CD4-positive, alpha-beta T cell treated with Interleukin-1 beta for 1 hour (primary cell): ENCODE data around the gene MFAP2.

Experiments used
- DNase-seq, 2 donors: peaks; one replicate each; pipeline ENCODE4 v3.0.0-alpha.2; 2020 to 2022

The MFAP2 gene

DNA sequence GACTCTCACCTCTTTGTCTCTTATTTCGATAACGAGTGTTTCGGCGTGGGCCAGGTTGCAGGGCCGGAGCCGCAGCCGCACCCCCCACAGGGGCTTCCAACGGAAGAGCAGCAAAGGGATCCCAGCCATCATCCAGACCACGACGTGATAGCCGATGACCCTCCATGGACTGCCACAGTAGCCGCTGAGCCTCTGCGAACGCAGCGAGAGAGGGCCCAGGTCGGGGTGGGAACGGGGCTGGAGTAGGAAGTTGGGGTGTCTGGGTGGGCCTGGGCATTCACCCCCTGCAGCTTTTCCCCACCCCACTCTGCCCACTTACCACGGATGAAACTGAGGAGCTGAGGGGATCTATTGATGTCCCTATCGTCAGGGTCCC, 24.9 kb upstream of the MFAP2 start:
- DNase-seq: no peak

DNA sequence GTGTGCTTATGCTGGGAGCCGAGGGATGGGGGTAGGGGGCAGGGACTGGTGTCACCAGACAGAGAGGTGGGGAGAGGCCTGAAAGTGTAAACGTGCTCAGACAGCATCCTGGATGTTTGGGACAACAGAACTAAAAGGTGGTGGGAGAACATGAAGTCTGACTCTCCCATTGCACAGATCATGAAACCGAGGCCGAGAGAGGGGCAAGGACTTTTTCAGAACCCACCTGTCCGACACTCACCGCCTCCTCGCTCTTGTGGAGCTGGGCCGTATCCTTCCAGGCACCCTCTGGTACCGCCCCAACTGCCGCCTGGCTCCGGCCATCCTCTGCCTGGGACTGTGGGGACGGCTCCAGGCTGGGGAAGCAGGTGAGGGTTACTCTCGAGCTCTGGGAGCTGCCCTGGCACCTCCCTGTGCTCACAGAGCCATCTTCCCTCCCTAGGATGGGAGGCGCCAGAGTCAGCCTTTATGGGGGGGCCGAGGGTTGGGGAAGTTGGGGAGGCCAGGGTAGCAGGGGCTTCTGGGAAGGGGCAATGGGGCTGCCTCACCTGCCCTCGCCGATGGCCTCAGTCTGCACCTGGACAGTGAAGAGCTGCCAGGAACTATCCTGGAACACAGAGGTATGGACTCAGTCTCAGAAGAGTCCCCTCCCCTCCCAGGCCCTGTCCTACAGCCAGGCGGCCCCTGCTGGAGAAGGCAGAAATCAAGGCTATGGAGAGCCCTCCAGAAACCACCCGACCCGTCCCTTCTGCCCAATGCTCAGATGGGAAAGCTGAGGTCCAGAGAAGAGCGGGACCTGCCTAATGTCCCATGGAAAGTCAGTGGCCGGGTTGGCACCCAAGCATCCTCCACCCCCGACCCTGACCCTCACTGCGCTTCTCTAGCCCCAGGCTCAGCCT, 24.3 kb upstream of the MFAP2 start:
- DNase-seq: no peak

GRCh38 chr1:17002524-17002902, 22.1 kb upstream of the MFAP2 start:
- no peak for DNase-seq

- DNase-seq: no peak
Measured at GRCh38 chr1:17001760-17002523, 21.5 kb upstream of the MFAP2 start.

- no peak for DNase-seq
Measured at GRCh38 chr1:16999863-17000262, 19.4 kb upstream of the MFAP2 start.

DNA sequence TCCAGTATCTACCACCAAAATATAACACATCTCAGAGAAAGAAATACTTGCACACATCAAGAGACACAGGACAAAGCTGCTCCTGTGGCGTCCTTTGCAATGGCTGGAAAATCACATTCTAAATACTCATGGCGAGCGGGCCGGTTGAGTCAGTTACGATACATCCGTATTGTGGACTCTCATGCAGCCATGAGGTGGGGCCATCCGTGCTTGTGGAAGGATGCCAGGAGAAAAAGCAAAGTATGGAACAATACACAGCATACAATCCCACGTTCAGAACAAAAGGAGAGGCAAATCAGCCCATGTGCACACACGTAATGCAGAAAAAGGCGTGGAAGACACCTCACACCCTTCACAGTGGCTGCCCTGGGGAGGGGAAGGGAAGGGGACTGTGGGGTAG, 18.2 kb upstream of the MFAP2 start:
- no peak for DNase-seq

GRCh38 chr1:16996845-16997244, 16.4 kb upstream of the MFAP2 start:
- DNase-seq: no peak

DNA sequence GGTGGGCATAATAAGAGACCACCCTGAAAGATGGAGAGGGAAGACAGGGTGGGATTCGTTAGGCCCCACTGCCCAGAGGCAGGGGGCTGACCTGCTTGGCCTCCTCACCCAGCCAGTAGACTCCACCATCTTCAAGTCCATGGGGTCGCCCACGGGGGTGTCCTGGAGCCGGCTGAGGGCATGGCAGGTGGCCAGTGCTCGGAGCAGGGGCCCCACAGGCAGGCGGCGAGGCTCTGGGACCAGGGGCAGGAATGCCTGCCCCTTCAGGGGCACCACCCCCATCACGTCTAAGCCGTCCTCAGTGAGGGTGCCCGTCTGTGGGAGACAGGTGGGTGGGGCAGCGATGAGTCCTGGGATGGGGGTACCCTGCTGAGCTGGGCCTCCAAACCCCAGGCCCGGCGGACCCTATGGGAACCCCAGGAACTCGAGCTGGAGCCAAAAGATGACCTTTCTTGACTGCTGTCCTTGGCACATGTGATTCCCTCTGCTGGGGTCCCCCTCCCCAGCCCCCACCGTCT, 13.2 kb upstream of the MFAP2 start:
- no peak for DNase-seq

GRCh38 chr1:16992675-16993074, 12.3 kb upstream of the MFAP2 start:
- no peak for DNase-seq

DNA sequence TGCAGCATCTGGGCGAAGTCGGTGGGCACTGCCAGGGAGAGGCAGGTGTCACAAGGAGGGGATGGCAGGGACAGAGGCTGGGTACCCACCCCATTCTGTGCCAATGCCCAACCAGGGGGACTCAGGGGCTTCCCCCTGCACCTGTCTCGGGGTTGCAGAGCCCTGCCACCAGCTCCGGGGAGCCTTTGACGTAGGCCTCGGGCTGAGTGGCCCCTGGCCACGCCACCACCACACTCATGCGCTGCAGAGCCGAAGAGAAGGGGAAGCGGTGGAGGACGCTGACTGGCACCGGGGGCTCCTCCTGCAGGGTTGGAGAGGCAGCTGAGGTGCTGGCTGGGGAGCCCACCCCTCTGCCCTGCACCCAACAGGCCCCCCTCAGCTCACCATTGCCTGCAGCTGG, 11.7 kb upstream of the MFAP2 start:
- DNase-seq: no peak

DNA sequence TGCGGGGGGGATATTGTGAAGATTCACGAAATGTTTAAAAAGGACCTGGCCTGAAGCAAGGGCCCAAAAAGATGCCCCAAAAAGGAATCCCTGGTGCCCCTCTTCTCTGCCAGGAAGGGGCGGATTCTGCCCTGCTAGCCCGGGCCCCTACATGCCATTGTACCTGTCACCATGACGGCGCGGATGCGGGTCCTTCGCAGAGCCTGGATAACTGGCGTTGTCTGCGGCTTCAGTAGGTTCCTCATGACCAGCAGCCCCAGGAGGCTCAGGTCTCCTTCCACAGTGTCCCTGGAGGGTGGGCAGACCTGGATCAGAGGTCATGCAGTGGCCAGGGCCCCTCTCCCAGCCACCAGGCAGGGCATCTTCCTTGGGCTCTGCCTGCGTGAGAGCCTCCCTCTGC, 11.2 kb upstream of the MFAP2 start:
- no peak for DNase-seq

DNA sequence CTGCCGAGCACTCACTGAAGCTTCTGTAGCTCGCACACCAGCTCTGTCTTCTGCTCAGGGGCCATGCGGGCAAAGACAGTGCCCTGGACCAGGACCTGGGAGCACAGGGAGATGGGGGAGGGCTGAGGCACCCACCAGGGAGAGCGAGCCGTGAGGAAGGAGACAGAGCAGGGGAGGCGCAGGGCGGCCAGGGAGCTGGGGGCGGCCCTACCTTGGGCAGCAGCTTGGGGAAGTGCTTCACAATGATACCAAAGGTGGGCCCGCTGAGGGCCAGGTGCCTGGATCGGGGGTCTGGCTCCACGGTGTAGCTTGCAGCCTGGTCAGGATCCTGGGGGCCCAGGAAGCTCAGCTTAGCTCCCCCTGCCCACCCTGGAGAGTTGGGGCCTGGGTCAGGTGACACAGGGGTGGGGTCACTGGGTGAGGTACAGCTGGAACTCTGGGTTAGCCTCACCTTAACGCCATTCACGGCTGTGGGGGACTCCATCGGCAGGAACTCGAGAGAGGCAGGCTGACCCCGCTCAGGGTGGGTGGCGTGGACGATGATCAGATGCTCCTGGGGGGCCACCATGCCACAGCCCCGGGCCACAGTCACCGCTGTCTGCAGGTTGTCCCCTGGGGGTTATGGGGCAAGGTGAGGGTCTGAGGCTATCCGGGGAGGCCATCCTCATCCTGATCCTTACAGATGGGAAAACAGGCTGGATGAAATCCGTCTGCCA, 9.4 kb upstream of the MFAP2 start:
- no peak for DNase-seq

- no peak for DNase-seq
Measured at GRCh38 chr1:16988210-16988609, 7.8 kb upstream of the MFAP2 start.

DNA sequence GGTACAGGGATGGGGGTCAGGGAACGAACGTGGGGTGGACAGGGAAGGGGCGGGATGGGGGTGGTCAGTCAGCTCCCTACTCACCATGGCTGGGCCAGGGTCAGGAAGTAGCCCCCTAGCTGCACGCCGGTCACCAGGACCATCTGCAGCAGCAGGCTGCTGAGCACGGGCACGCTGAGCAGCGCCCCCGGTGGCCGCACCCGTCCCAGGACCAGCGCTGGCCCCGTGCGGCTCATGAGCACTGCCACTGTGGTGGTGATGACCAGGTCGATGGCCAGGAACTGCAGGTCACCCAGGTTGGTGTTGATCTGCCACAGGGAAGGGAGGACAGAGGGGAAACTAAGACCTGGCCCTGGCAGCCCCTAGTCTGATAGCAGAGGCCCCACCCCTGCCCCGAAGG, 6.5 kb upstream of the MFAP2 start:
- DNase-seq: no peak

- DNase-seq: no peak
Measured at GRCh38 chr1:16986560-16986959, 6.1 kb upstream of the MFAP2 start.

GRCh38 chr1:16986113-16986512, 5.7 kb upstream of the MFAP2 start:
- no peak for DNase-seq

GRCh38 chr1:16984717-16985116, 4.3 kb upstream of the MFAP2 start:
- no peak for DNase-seq

DNA sequence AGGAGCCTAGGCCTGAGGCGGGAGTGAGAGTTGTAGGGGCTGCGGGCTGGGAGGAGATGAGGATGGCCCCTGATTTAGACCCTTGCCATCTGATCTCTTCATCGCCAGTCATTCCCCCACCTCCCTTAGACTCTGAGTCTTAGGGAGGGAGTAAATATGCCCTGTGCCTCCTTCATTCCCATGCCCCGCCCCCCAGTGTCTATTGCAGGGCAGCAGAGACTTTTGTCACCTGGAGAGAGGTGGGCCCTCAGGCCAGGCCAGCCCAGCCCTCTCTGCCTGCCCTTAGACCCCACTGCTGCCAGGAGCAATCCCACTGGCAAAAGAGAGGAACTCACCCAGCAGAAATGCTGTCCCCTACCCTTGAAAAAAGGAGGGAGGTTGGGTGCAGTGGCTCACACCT, 3.2 kb upstream of the MFAP2 start:
- no peak for DNase-seq

DNA sequence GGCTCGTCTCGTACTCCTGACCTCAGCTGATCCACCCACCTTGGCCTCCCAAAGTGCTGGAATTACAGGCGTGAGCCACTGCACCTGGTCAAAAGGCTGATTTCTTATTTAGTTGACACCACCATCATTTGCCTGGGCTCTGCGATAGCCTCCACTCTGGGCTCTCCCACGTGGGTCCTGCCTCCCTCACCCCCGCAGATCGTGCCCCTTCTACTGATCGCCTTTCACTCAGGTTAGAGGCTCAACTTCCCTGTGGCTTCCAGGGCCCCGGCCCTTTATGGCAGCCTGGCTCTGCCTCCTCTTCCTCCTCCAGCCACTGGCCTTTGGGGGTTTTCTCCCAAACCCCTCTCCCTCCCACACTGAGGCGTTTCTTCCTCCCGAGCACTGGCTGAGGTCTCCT, 2.5 kb upstream of the MFAP2 start:
- no peak for DNase-seq

GRCh38 chr1:16981269-16981849, 939 bp upstream of the MFAP2 start:
- no peak for DNase-seq

DNA sequence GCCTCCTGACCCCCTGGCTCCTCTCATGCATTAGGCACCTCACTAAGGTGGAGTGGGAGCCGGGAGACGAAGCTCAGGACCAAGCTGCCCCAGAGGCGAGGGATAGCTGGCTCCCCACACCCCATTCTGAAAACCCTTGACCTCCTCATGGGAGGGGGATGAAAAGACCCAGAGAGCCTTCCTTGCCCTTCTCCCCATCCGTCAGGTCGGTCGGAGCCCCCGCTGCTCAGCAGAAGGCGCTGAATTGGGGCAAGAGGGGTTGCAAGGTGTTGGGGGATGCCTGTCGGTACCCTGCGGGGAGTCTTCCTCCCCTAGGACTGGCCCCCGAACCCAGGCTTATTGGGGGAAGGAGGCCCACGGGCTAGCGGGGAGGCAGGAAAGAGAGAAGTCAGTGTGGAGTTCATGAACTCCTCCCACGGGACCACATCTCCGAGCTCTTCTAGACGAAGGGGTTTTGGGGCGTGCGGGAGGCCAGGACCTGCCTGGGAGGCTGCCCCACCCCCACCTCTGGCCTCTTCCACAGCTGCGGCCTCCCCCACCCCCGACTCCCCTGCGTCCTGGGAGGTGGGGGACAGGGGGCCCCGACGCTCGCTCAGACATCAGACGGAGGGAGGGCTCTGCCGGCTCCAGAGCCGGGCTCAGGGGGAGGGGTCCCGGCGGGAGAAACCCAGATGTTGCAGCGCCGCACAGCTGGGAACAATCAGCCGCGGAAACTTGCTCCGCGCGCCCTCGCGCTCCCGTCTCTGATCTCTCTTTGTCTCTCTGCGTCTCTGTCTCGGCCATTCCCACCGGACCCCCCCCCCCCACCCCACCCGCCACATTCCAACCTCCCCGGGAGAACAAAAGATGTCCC, 719 bp downstream of the MFAP2 start:
- no peak for DNase-seq
